Measurements from ENCODE around the gene MKNK2. TPM values are rescaled to one million over a fixed set of nuclear protein-coding genes. Genes with fewer than 3 reads are reported as not detected.
A peak's percentile ranks its signal among the peaks of the same experiment; 100 is the strongest.
"Not testable (repeated sequence)": the region's sequence is repeated elsewhere in the genome, so short reads cannot be mapped to it uniquely, and the experiment has no call there.

The MKNK2 gene
- total and polyA plus RNA-seq, 2 of the 13 experiments (the other 11 are each of a cell fraction or from before 2014, with no cell fraction given) = 44.9 to 112 TPM

- TF ChIP-seq PRDM10 (CRISPR knock-in tag; IDR thresholded peaks at IDR 0.05; ENCODE audit: low read depth) (0 out of 2 replicates have a peak, but pooled peaks have one; percentile 76), SKIL (CRISPR knock-in tag; IDR thresholded peaks at IDR 0.05; ENCODE audit: borderline replicate concordance) (peak; percentile 59; the same call in 1 of the 2 replicates), SIX4 (CRISPR knock-in tag; IDR thresholded peaks at IDR 0.05) (peak; percentile 86), PAXIP1 (CRISPR knock-in tag; conservative IDR thresholded peaks at IDR 0.05) (peak; percentile 91), RCOR2 (CRISPR knock-in tag; IDR thresholded peaks at IDR 0.05) (peak; percentile 97), ZBTB26 (CRISPR knock-in tag; IDR thresholded peaks at IDR 0.05; ENCODE audit: borderline replicate concordance) (peak; percentile 89; the same call in 1 of the 2 replicates), ZNF333 (CRISPR knock-in tag; IDR thresholded peaks at IDR 0.05; ENCODE audit: borderline replicate concordance) (0 out of 2 replicates have a peak, but pooled peaks have one; percentile 66), TEAD3 (CRISPR knock-in tag; optimal IDR thresholded peaks at IDR 0.05; ENCODE audit: borderline replicate concordance) (peak; percentile 73), GABPA (CRISPR knock-in tag; IDR thresholded peaks at IDR 0.05; ENCODE audit: low read depth) (peak; percentile 57), ZBTB33 (CRISPR knock-in tag; IDR thresholded peaks at IDR 0.05) (peak; percentile 64; the same call in 1 of the 2 replicates), ATF1 (CRISPR knock-in tag; IDR thresholded peaks at IDR 0.05) (0 out of 2 replicates have a peak, but pooled peaks have one; percentile 14), ZNF292 (CRISPR knock-in tag; IDR thresholded peaks at IDR 0.05; ENCODE audit: borderline replicate concordance, low read depth) (peak; percentile 65; the same call in 1 of the 2 replicates)
- TF ChIP-seq GABPA (IDR thresholded peaks at IDR 0.05; ENCODE audit: low read depth, low read length) = not testable (repeated sequence)
Observed at GRCh38 chr19:2086695-2087620, 35.9 kb upstream of the MKNK2 start (continued).

All from HepG2 (cell line).